ENCODE data around the gene PIK3R1.
A peak's percentile ranks its signal among the peaks of the same experiment; 100 is the strongest.

- no peak for TF ChIP-seq CTCF (IDR thresholded peaks at IDR 0.05 in 8 of 11, conservative IDR thresholded peaks at IDR 0.05 in 3 of 11)
- TF ChIP-seq POLR2A (IDR thresholded peaks at IDR 0.05) = no peak
- peak in 1 of 3 donors; percentile 26 for TF ChIP-seq POLR2AphosphoS5 (IDR thresholded peaks at IDR 0.05)
Measured at GRCh38 chr5:68276740-68277139, 61.2 kb downstream of the PIK3R1 start.
